Mucosa of descending colon (tissue), 3 donors: Measurements from ENCODE around the gene DOK6. TPM values are rescaled to one million over a fixed set of nuclear protein-coding genes. Genes with fewer than 3 reads are reported as not detected.

Source experiments
- ATAC-seq: fragments of 200-7000 bp; cut with Tn5 transposase; one replicate; pipeline ENCODE4 v1.9.1; 2020; ENCODE audit warnings: mild to moderate bottlenecking, moderate library complexity
- DNase-seq, 3 donors: peaks; one replicate each; pipeline ENCODE4 v3.0.0-alpha.2; 2020
- H3K36me3 ChIP-seq: fragments of 200-600 bp; one replicate; pipeline ENCODE4 v1.8.0; 2021; ENCODE audit warnings: low read depth, mild to moderate bottlenecking
- H3K4me1 ChIP-seq: fragments of 200-600 bp; one replicate; pipeline ENCODE4 v1.8.0; 2021; ENCODE audit warnings: low read depth, mild to moderate bottlenecking
- H3K4me3 ChIP-seq: fragments of 200-600 bp; one replicate; pipeline ENCODE4 v1.8.0; 2021; ENCODE audit warnings: mild to moderate bottlenecking
- H3K9me3 ChIP-seq: fragments of 200-600 bp; one replicate; pipeline ENCODE4 v1.8.0; 2021; ENCODE audit warnings: mild to moderate bottlenecking
- CTCF ChIP-seq: fragments of 200-600 bp; IDR thresholded peaks from one replicate; pipeline ENCODE4 v1.8.0; 2022; ENCODE audit warnings: antibody characterized with exemption, mild to moderate bottlenecking
- intact Hi-C, 2 donors: fragments of 100-400 bp; cut with DNase I in 1 of 2; cut with micrococcal nuclease in 1 of 2; formaldehyde crosslinking; loops; one replicate each; pipeline versions ENCODE4 v1.11.0 to v1.11.1; 2022; cut with DNase I, micrococcal nuclease
- total RNA-seq, 3 donors: library from RNA; stranded (reverse); fragmentation: NEBNext Ultra II Directional in 2 of 3; extraction: Animal tissue kit (Norgen Biotek cat#: 25700) in 2 of 3; gene quantifications; one replicate each; pipeline versions ENCODE4 v1.2.1 to v1.2.4, GENCODE V29; 2021 to 2023
- donor health status: DM: no; HTN: no; CAD: no; lungs with moderate emphysema.
- donor health status: DM: no; HTN: no; CAD: no.
- donor health status: DM: no; HTN: yes; CAD: no.

DOK6 gene
- total RNA-seq, 3 donors from 2014 or later, result 0.12 to 2.2 (median 0.72) TPM

DNA sequence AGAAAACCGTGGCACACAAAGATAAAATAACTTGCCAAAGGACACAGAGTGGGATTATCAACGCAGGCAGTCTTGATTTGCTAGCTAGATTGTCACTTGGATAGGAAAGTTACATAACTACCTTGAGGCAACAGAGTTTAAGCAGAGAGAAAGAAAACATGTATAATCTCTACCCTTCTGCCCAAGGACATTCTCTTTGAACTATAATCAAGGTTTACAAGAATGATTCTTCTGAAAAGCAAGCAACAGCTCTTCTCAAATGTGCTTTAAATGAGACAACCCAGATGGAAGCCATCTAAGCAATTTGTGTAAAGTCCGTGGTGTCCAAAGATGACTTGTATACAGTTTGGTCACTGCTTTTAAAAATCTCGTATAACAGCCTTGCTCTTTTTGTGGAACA is 369.6 kb downstream of the DOK6 start:
- TF ChIP-seq CTCF, result no peak
- Histone ChIP-seq H3K4me1 (no peaks in the 10 kb centered on the region), H3K9me3 (no peaks in the 10 kb centered on the region), H3K4me3 (no peak overlapping the region), H3K36me3 (no peaks in the 10 kb centered on the region)
- no peak for ATAC-seq
- DNase-seq, result no peak
- intact Hi-C loops, result no loop called here

DNA sequence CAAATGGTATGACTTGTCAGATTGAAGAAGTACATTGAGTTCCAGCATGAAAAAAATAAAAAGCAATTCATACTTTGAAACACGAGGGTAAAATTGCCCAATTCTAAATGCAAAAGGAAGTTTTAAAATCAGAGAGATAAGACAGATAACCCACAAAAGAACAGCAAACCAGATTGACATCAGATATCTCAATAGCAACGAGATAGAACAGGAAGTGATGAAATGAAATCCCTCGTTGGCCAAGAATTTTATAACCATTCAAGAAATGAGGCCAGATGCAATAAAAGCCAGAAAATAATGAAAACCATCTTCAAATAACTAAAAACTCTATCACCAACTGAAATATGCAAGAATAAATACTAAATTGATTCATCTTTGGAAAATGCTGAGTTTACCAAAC is 374.1 kb downstream of the DOK6 start:
- intact Hi-C loops, result no loop called here
- Histone ChIP-seq H3K4me3 (no peak overlapping the region), H3K9me3 (no peaks in the 10 kb centered on the region), H3K4me1 (no peaks in the 10 kb centered on the region), H3K36me3 (no peaks in the 10 kb centered on the region)
- no peak for ATAC-seq
- DNase-seq, result no peak
- TF ChIP-seq CTCF, result no peak

DNA sequence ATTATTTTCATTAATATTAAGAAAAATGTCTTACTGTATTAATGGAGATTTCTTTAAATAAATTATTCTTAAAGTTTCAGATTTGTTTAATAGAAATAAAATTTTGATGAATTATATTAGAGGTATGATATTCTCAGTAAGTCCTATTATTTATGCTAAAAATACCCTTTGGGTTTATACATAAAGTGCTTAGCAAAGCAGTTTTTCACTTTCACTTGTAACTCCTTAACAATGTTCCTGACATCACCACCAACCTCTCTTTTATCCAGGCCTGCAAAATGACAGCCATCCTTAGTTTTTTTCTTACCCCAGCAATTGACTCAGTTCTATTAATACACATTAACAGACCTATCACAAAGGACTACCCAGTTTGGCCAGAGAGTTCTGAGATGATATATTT is 376.6 kb downstream of the DOK6 start:
- no peak for ATAC-seq
- Histone ChIP-seq H3K4me3 (no peak overlapping the region), H3K36me3 (no peaks in the 10 kb centered on the region), H3K9me3 (no peaks in the 10 kb centered on the region), H3K4me1 (no peaks in the 10 kb centered on the region)
- intact Hi-C loops, result no loop called here
- no peak for TF ChIP-seq CTCF
- no peak for DNase-seq

DNA sequence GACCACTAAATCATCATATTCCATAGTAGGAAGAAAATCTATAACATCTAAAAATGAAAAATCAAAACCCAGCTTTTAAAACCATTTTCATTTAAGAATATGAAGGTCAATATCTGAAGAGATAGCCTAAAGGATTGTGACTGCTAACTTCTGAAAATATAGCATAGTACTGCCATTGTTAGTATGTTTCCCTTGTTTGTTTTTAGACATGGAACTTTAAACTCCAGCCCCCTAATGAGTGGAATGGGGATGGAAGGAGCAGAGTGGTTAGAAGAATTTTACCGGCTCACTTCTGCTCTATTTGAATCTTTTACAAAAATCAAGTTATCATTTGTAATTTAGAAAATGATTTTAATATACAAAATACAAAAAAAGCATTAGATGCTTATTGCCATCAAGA is 378.0 kb downstream of the DOK6 start:
- DNase-seq (no peak), ATAC-seq (no peak)
- Histone ChIP-seq H3K36me3 (no peaks in the 10 kb centered on the region), H3K4me1 (no peaks in the 10 kb centered on the region), H3K9me3 (no peaks in the 10 kb centered on the region), H3K4me3 (no peak overlapping the region)
- TF ChIP-seq CTCF, result no peak
- intact Hi-C loops, result no loop called here

- ATAC-seq, result no peak
- TF ChIP-seq CTCF, result no peak
- Histone ChIP-seq H3K4me1 (no peaks in the 10 kb centered on the region), H3K36me3 (no peaks in the 10 kb centered on the region), H3K9me3 (no peaks in the 10 kb centered on the region), H3K4me3 (no peak overlapping the region)
- DNase-seq, result no peak
- intact Hi-C loops, result no loop called here
Observed at GRCh38 chr18:69780851-69781250, 380.2 kb downstream of the DOK6 start.

GRCh38 chr18:69784815-69785214 is 384.1 kb downstream of the DOK6 start:
- DNase-seq (no peak), ATAC-seq (no peak)
- H3K4me3 ChIP-seq, result no peak overlapping the region
- no peaks in the 10 kb centered on the region for H3K4me1 ChIP-seq
- H3K36me3 ChIP-seq, result no peaks in the 10 kb centered on the region
- no peaks in the 10 kb centered on the region for H3K9me3 ChIP-seq
- no peak for TF ChIP-seq CTCF
- intact Hi-C loops, result no loop called here
